GM18907 (cell line): ENCODE results near the gene UGT2B10.

Experiments used
- ATAC-seq: cut with Tn5 transposase; IDR thresholded peaks from one replicate; pipeline ENCODE4 v1.9.1; 2021; ENCODE audit warnings: mild to moderate bottlenecking, moderate library complexity; ENCODE audit not compliant: unreplicated experiment

UGT2B10 gene

DNA sequence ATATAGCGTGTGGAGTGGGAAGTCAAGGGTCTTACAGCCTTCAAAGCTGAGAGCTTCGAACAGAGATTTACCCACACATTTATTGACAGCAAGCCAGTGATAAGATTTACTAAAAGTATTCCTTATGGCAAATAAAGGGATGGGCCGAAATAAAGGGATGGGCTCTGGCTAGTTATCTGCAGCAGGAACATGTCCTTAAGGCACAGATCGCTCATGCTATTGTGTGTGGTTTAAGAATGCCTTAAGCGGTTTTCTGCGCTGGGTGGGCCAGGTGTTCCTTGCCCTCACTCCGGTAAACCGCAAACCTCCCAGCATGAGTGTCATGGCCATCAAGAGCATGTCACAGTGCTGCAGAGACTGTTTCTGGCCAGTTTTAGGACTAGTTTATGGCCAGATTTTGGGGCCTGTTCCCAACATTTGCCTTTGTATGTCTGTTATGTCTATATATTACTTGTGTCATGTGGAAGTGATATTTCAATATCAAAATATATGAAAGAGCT, 53.5 kb downstream of the UGT2B10 start:
- no peak for ATAC-seq

DNA sequence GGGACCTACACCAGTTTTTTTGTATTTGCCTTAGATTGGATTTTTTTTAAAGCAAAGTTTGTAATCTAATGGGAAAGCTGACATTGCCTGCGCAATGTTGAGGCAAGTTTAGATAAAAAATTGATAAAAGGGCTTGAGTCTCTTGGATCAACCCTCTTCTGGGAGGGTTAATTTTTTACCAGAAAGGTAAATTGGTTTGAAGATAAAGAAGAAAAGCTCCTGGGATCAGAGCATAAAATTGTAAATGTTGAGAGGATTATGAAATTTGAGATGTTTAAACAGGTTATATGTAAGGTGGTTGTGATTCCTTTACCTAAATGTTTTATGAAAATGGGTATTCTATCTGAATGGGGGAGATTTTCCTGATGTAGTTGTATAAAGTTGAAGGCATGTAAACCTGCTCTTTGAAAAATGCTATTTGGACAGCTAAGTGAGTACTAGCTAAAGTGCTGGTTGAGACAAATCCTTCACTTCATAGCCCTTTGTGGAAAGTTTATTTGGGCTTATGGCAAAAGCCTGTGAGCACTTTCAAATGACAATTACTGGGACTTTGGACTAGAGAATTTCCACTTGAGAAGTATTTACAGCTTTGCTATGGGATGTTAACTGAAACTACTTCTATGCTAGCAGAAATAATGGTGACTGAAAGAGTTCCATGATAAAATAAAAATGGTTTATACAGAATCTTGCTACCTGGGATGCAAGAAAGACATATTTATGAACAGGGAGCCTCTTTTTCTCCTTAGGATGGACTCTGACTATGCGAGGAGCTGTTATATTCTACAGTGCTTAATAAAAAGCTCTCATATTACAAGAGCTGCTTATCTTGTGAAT, 56.2 kb downstream of the UGT2B10 start:
- ATAC-seq = no peak

DNA sequence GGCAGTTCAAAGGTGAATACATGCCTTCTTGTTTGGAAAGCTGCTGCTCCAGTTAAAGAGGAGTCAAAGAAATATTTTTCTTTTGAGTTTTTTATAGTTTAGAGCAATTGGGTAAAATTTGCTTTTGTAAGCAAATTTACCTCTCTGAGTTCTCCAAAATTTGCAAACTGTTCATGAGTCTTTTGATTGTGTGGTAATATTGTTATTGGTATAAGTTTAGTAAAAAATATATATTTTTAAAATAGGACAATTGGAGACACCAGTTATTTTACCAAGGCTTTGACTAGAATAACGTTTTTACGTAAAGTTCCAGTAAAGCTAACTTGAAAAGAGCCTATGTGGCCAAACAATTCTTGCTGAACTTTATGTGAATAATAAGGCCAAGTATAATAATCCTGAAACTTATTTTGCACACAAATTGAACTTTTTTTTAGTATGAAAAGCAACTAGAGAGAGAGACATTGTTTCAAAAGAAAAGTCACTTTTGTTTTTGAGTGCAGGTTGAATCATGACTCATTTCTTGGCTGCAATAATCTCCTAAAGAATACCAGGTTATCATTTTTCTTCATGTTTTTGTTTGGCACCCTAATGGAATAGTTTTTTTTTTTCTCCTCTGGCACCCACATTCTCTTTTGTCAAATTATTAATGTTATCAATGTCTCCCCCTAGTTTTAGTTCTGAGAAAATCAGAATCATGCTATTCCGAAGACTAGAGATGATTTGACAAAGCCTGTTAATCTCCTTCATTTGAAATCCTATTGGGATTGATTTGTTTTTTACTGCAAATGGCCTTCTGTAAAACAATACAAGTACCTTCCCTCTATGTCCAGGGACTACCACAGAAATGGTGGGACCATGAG, 57.1 kb downstream of the UGT2B10 start:
- ATAC-seq = no peak

DNA sequence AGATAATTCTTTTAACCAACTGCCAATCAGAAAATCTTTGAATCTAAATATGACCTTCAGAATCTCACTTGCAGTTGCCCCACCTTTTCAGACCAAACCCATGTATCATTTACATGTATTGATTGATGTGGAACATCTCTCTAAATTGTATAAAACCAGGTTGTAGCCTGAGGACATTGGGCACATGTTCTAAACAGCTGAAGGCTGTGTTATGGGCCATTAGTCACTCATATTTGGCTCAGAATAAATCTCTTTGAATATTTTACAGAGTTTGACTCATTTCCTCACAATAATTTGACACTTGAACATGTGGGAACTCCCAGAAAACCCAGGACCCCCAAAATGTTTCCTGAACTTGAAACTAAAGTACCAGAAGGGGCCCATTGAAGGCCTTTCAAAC, 58.7 kb downstream of the UGT2B10 start:
- no peak for ATAC-seq

DNA sequence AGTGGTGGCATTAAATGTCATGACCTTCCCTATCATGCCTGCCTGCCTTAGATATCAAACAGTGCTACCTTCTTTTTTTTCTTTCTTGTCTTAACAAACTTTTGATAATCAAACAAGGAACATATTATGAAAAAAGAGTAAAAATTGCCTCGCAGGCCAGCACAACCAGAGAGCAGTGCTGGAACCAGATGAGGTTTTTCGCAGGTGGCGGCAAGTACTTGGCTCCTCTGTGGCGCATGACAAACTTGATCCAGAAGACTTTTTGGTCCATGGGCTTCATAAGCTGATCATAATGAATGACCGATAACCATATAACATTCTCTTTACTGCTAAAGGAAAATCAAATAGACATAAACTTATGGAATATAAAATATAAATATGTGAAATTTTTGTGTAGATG, 61.8 kb downstream of the UGT2B10 start:
- no peak for ATAC-seq

DNA sequence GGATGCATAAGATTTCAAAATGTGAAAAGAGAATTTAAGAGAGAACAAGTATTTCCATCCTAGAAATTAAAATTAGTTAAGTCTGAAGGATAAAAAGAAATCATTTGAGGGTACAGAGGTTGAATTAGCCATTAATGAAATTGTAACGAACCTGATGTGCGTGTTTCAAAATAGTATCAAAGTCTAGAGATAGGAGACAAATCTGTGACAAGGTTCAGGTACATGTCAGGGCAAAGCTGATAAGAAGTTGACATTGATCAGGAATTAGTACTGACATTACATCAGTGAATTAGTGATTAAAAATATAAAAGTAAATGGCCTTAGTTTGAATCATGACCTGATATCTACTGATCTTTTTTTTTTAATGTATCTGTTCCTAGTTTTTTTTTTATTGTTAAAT, 62.3 kb downstream of the UGT2B10 start:
- ATAC-seq = no peak
